ENCODE results near the gene CTBS.

DNA sequence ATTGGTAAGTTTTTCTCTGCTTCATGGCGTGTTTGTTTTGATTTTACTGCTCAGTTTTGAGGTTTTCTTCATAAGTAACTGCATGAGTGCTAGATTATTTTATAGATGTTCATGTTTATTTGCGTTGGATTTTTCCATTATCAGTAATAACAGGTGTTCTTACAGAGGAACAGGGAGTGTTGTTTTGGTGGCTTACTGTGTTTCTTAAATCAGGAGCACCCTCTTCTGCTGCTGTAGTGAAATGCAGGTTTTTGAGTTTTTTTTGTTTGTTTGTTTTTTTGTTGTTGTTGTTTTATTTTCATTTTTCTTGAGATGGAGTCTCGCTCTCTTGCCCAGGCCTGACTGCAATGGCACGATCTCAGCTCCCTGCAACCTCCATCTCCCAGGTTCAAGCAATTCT lies 32.6 kb downstream of the CTBS start:
- TF ChIP-seq ZBTB21 (CRISPR knock-in tag; IDR thresholded peaks at IDR 0.05; ENCODE audit: borderline replicate concordance) (no peak), TEAD4 (CRISPR knock-in tag; IDR thresholded peaks at IDR 0.05) (no peak), ZNF317 (CRISPR knock-in tag; IDR thresholded peaks at IDR 0.05; ENCODE audit: borderline replicate concordance, low read depth) (no peak)
- TF ChIP-seq, protein P1, sequence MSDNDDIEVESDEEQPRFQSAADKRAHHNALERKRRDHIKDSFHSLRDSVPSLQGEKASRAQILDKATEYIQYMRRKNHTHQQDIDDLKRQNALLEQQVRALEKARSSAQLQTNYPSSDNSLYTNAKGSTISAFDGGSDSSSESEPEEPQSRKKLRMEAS (CRISPR knock-in tag; IDR thresholded peaks at IDR 0.05): no peak
- TF ChIP-seq, protein P2, sequence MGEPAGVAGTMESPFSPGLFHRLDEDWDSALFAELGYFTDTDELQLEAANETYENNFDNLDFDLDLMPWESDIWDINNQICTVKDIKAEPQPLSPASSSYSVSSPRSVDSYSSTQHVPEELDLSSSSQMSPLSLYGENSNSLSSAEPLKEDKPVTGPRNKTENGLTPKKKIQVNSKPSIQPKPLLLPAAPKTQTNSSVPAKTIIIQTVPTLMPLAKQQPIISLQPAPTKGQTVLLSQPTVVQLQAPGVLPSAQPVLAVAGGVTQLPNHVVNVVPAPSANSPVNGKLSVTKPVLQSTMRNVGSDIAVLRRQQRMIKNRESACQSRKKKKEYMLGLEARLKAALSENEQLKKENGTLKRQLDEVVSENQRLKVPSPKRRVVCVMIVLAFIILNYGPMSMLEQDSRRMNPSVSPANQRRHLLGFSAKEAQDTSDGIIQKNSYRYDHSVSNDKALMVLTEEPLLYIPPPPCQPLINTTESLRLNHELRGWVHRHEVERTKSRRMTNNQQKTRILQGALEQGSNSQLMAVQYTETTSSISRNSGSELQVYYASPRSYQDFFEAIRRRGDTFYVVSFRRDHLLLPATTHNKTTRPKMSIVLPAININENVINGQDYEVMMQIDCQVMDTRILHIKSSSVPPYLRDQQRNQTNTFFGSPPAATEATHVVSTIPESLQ (CRISPR knock-in tag; IDR thresholded peaks at IDR 0.05): no peak
- TF ChIP-seq, protein P3, sequence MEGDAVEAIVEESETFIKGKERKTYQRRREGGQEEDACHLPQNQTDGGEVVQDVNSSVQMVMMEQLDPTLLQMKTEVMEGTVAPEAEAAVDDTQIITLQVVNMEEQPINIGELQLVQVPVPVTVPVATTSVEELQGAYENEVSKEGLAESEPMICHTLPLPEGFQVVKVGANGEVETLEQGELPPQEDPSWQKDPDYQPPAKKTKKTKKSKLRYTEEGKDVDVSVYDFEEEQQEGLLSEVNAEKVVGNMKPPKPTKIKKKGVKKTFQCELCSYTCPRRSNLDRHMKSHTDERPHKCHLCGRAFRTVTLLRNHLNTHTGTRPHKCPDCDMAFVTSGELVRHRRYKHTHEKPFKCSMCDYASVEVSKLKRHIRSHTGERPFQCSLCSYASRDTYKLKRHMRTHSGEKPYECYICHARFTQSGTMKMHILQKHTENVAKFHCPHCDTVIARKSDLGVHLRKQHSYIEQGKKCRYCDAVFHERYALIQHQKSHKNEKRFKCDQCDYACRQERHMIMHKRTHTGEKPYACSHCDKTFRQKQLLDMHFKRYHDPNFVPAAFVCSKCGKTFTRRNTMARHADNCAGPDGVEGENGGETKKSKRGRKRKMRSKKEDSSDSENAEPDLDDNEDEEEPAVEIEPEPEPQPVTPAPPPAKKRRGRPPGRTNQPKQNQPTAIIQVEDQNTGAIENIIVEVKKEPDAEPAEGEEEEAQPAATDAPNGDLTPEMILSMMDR (IDR thresholded peaks at IDR 0.05): no peak

Measured in WTC11 (cell line).